ENCODE data around the gene CALM3. TPM values are rescaled to one million over a fixed set of nuclear protein-coding genes. Genes with fewer than 3 reads are reported as not detected.

CALM3 gene
- total and polyA plus RNA-seq, 2 experiments from 2014 or later = 148 to 215 TPM

- H3K27me3 ChIP-seq (ENCODE audit: insufficient read depth) = peaks cover 82% of the 10 kb centered on the region
- TF ChIP-seq ETS1 (IDR thresholded peaks at IDR 0.05) (no peak), CTCF (conservative IDR thresholded peaks at IDR 0.05; ENCODE audit: low read depth in 2 of 2) (no peak), EZH2 (IDR thresholded peaks at IDR 0.05; ENCODE audit: low read depth, unreplicated experiment) (no peak), ZNF331 (CRISPR knock-in tag; IDR thresholded peaks at IDR 0.05; ENCODE audit: low read depth) (no peak), ZNF114 (CRISPR knock-in tag; IDR thresholded peaks at IDR 0.05) (no peak), POLR2AphosphoS5 (IDR thresholded peaks at IDR 0.05; ENCODE audit: low read depth) (no peak), NANOG (IDR thresholded peaks at IDR 0.05; ENCODE audit: borderline replicate concordance) (no peak), STAT1 (IDR thresholded peaks at IDR 0.05; ENCODE audit: unreplicated experiment) (no peak), ZNF462 (CRISPR knock-in tag; IDR thresholded peaks at IDR 0.05) (no peak), JUNB (IDR thresholded peaks at IDR 0.05; ENCODE audit: unreplicated experiment) (no peak), CREB1 (CRISPR knock-in tag; IDR thresholded peaks at IDR 0.05; ENCODE audit: low read depth) (no peak), EZH2phosphoT487 (IDR thresholded peaks at IDR 0.05; ENCODE audit: unreplicated experiment) (no peak)
- no peak overlapping the region for H3K4me3 Mint-ChIP-seq
Measured at GRCh38 chr19:46637224-46637623, 36.1 kb downstream of the CALM3 start.

More at GRCh38 chr19:46637224-46637623, 36.1 kb downstream of the CALM3 start:
- H3K36me3 ChIP-seq (ENCODE audit: insufficient read depth) = no peaks in the 10 kb centered on the region
- H3K27ac ChIP-seq (ENCODE audit: low read depth) = no peak overlapping the region
- no peaks in the 10 kb centered on the region; the same call in 1 of the 2 replicates for H4K20me1 ChIP-seq (replicated peaks; ENCODE audit: insufficient read depth)
- no peak overlapping the region for H3K4me2 ChIP-seq
- H3K79me2 ChIP-seq (replicated peaks; ENCODE audit: insufficient read depth) = no peaks in the 10 kb centered on the region
- H3F3A ChIP-seq (replicated peaks; ENCODE audit: low read depth) = peaks cover 14% of the 10 kb centered on the region; the same call in 1 of the 2 replicates
- Mint-ChIP-seq H3K4me1 (peaks cover 9% of the 10 kb centered on the region), H3K27me3 (ENCODE audit: insufficient read depth, low read depth, poor library complexity) (peaks cover 48% of the 10 kb centered on the region), H3K9me3 (no peaks in the 10 kb centered on the region; the same call in 2 of the 3 replicates), H3K36me3 (ENCODE audit: low read depth) (no peaks in the 10 kb centered on the region), H3K27ac (no peak overlapping the region)
- H3K4me3 ChIP-seq = no peak overlapping the region
- H2AFZ ChIP-seq = no peak overlapping the region
- peaks cover 21% of the 10 kb centered on the region; the same call in 1 of the 2 replicates for H3K4me1 ChIP-seq (ENCODE audit: insufficient read depth)
- ATAC-seq = no peak
- H3K9me2 ChIP-seq (ENCODE audit: insufficient read depth) = no peaks in the 10 kb centered on the region
- DNase-seq (ENCODE audit: low spot score) = no peak

Data from GM23338 (cell line).